ENCODE measurements around the gene PISD. TPM values are rescaled to one million over a fixed set of nuclear protein-coding genes. Genes with fewer than 3 reads are reported as not detected.
A peak's percentile ranks its signal among the peaks of the same experiment; 100 is the strongest.

Gene PISD
- total and polyA plus RNA-seq, 8 donors, result 10.3 to 99.8 (median 24.7) TPM

GRCh38 chr22:31647523-31648320 lies 14.3 kb downstream of the PISD start:
- H3K9me3 ChIP-seq, result no peaks in the 10 kb centered on the region
- DNase-seq, result no peak
- peaks cover 19 to 68% (median 65%) of the 10 kb centered on the region in 4 donors for H3K36me3 ChIP-seq
- TF ChIP-seq, protein P1, sequence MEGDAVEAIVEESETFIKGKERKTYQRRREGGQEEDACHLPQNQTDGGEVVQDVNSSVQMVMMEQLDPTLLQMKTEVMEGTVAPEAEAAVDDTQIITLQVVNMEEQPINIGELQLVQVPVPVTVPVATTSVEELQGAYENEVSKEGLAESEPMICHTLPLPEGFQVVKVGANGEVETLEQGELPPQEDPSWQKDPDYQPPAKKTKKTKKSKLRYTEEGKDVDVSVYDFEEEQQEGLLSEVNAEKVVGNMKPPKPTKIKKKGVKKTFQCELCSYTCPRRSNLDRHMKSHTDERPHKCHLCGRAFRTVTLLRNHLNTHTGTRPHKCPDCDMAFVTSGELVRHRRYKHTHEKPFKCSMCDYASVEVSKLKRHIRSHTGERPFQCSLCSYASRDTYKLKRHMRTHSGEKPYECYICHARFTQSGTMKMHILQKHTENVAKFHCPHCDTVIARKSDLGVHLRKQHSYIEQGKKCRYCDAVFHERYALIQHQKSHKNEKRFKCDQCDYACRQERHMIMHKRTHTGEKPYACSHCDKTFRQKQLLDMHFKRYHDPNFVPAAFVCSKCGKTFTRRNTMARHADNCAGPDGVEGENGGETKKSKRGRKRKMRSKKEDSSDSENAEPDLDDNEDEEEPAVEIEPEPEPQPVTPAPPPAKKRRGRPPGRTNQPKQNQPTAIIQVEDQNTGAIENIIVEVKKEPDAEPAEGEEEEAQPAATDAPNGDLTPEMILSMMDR (IDR thresholded peaks at IDR 0.05), result no peak
- TF ChIP-seq POLR2A (IDR thresholded peaks at IDR 0.05) (no peak), POLR2AphosphoS5 (IDR thresholded peaks at IDR 0.05) (no peak), EP300 (IDR thresholded peaks at IDR 0.05) (no peak)
- H3K27me3 ChIP-seq, result no peaks in the 10 kb centered on the region
- WGBS, 5 donors, result 81 to 89% (median 85%) methylated on average over 11 of the region's 11 CpGs
- peaks cover 0 to 27% (median 9%) of the 10 kb centered on the region in 4 donors for H3K4me1 ChIP-seq
- no peak overlapping the region for H3K4me3 ChIP-seq
- intact Hi-C loops (cut with DNase I; ENCODE audit: low total_unique reads), result no loop called here
- H3K27ac ChIP-seq, result no peak overlapping the region

- no peak for TF ChIP-seq POLR2A (IDR thresholded peaks at IDR 0.05)
- TF ChIP-seq POLR2AphosphoS5 (IDR thresholded peaks at IDR 0.05), result no peak
- no peak for TF ChIP-seq EP300 (IDR thresholded peaks at IDR 0.05)
- TF ChIP-seq, protein P1 (IDR thresholded peaks at IDR 0.05), result no peak
- Histone ChIP-seq H3K36me3 (peaks cover 19 to 75% (median 71%) of the 10 kb centered on the region in 4 donors), H3K27ac (peak overlapping the region in 3 of 5 donors; percentile 14 to 46 (median 18)), H3K4me3 (no peak overlapping the region), H3K4me1 (peaks cover 0 to 27% (median 9%) of the 10 kb centered on the region in 4 donors), H3K27me3 (no peaks in the 10 kb centered on the region), H3K9me3 (no peaks in the 10 kb centered on the region)
- intact Hi-C loops (cut with DNase I; ENCODE audit: low total_unique reads), result no loop called here
- 88 to 98% (median 97%) methylated on average over 3 of the region's 3 CpGs for WGBS, 5 donors
- DNase-seq, result no peak
These were observed 14.9 kb downstream of the PISD start for GRCh38 chr22:31647066-31647465.

GRCh38 chr22:31646186-31647019 lies 15.6 kb downstream of the PISD start:
- H3K27me3 ChIP-seq, result no peaks in the 10 kb centered on the region
- H3K9me3 ChIP-seq, result no peaks in the 10 kb centered on the region
- WGBS, 5 donors, result 36 to 56% (median 45%) methylated on average over 6 of the region's 6 CpGs
- peaks cover 19 to 79% (median 76%) of the 10 kb centered on the region in 4 donors for H3K36me3 ChIP-seq
- intact Hi-C loops (cut with DNase I; ENCODE audit: low total_unique reads), result no loop called here
- H3K4me1 ChIP-seq, result peaks cover 0 to 27% (median 9%) of the 10 kb centered on the region in 4 donors
- H3K27ac ChIP-seq, result peak overlapping the region in 3 of 5 donors; percentile 14 to 46 (median 18)
- no peak for TF ChIP-seq EP300 (IDR thresholded peaks at IDR 0.05)
- TF ChIP-seq POLR2AphosphoS5 (IDR thresholded peaks at IDR 0.05), result no peak
- TF ChIP-seq, protein P1 (IDR thresholded peaks at IDR 0.05), result no peak
- TF ChIP-seq POLR2A (IDR thresholded peaks at IDR 0.05), result no peak
- no peak overlapping the region for H3K4me3 ChIP-seq
- DNase-seq, result peak in 1 of 2 donors; percentile 64

DNA sequence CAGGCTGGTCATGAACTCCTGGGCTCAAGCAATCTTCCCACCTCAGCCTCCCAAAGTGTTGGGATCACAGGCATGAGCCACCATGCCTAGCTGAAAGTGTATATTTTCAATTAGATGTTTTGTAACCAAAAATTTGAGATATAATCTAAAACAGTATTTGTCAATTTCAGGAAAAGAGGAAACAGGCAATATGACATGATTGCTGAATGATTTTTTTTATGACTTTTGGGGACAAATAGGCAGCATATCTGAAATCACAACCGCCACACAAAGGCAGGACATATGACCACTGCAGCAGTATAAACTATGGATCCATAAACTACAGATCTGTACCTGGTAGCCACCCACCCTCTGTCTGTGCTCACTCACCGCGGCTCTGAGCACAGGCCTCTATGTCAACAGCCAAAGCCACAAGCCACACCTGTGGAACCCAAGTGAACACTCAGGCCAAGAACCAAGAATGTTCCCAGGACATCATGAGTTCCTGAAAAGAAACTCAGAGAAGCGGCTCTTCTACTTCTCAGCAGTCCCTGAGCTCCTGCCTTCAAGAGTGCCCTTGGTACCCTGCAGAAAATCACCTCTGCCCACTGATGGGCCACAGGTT lies 22.5 kb downstream of the PISD start:
- H3K27ac ChIP-seq, result peak overlapping the region; percentile 9 to 87 (median 76)
- H3K4me3 ChIP-seq, result no peak overlapping the region
- intact Hi-C loops (cut with DNase I; ENCODE audit: low total_unique reads), result no loop called here
- peaks cover 0 to 21% (median 19%) of the 10 kb centered on the region in 4 donors for H3K36me3 ChIP-seq
- no peaks in the 10 kb centered on the region for H3K9me3 ChIP-seq
- DNase-seq, result peak; percentile 43 to 61
- 36 to 68% (median 49%) methylated on average over 4 of the region's 4 CpGs for WGBS, 5 donors
- peak in 1 of 3 donors; percentile 39 for TF ChIP-seq POLR2AphosphoS5 (IDR thresholded peaks at IDR 0.05)
- TF ChIP-seq POLR2A (IDR thresholded peaks at IDR 0.05), result no peak
- H3K4me1 ChIP-seq, result peaks cover 31 to 65% (median 45%) of the 10 kb centered on the region in 4 donors
- H3K27me3 ChIP-seq, result no peaks in the 10 kb centered on the region

Data from stomach (tissue), 9 donors.